HepG2 (cell line): ENCODE results near the gene R3HDM1. TPM values are rescaled to one million over a fixed set of nuclear protein-coding genes. Genes with fewer than 3 reads are reported as not detected.

Experiments
- CC2D1A ChIP-seq: sonication (generic); formaldehyde crosslinking; IDR thresholded peaks from 2 replicates; pipeline ENCODE4 v1.8.1; 2023; ENCODE audit warnings: mild to moderate bottlenecking, missing genetic modification reagents
- HBP1 ChIP-seq: IDR thresholded peaks from 2 replicates; pipeline ENCODE4 v1.6.1; 2016; ENCODE audit warnings: low read depth, control low read depth
- HNF4A ChIP-seq: sonication (generic); formaldehyde crosslinking; IDR thresholded peaks from 2 replicates; pipeline ENCODE4 v1.4.0; 2020; ENCODE audit warnings: missing genetic modification reagents
- HNF4G ChIP-seq, 2 experiments: sonication (generic) in 1 of 2; formaldehyde crosslinking in 1 of 2; IDR thresholded peaks; 2 replicates each; pipeline versions ENCODE4 v1.4.0 to v1.6.1; 2011 to 2020; ENCODE audit warnings: borderline replicate concordance in 2 of 2, low read depth in 2 of 2, mild to moderate bottlenecking in 2 of 2, low read length in 1 of 2, missing genetic modification reagents in 1 of 2, moderate library complexity in 1 of 2
- KDM2A ChIP-seq: sonication (generic); formaldehyde crosslinking; IDR thresholded peaks from 2 replicates; pipeline ENCODE4 v1.4.0; 2020; ENCODE audit warnings: low read depth, missing genetic modification reagents, borderline replicate concordance
- NFE2 ChIP-seq: sonication (generic); formaldehyde crosslinking; IDR thresholded peaks from 2 replicates; pipeline ENCODE4 v1.4.0; 2020; ENCODE audit warnings: missing genetic modification reagents
- RNF2 ChIP-seq: fragments of 450-650 bp; conservative IDR thresholded peaks from 2 replicates; pipeline ENCODE4 v1.6.1; 2016; ENCODE audit warnings: low read depth
- SP140L ChIP-seq: sonication (generic); formaldehyde crosslinking; IDR thresholded peaks from 2 replicates; pipeline ENCODE4 v1.4.0; 2020; ENCODE audit warnings: missing genetic modification reagents, borderline replicate concordance
- TBP ChIP-seq: sonication (generic); formaldehyde crosslinking; IDR thresholded peaks from 2 replicates; pipeline ENCODE4 v1.5.0; 2020; ENCODE audit warnings: missing genetic modification reagents
- TEAD2 ChIP-seq: sonication (generic); formaldehyde crosslinking; IDR thresholded peaks from 2 replicates; pipeline ENCODE4 v1.9.0; 2021; ENCODE audit warnings: missing genetic modification reagents
- TEAD3 ChIP-seq: optimal IDR thresholded peaks from 2 replicates; pipeline ENCODE3; 2016; ENCODE audit warnings: borderline replicate concordance
- ZNF12 ChIP-seq: sonication (generic); formaldehyde crosslinking; IDR thresholded peaks from 2 replicates; pipeline ENCODE4 v1.5.0; 2020; ENCODE audit warnings: missing genetic modification reagents
- ZNF235 ChIP-seq: sonication (generic); formaldehyde crosslinking; IDR thresholded peaks from 2 replicates; pipeline ENCODE4 v1.8.1; 2023; ENCODE audit warnings: mild to moderate bottlenecking, missing genetic modification reagents, borderline replicate concordance
- ZNF614 ChIP-seq: IDR thresholded peaks from 2 replicates; pipeline ENCODE4 v1.6.1; 2018; ENCODE audit warnings: missing biosample characterization, missing genetic modification reagents, inconsistent platforms, borderline replicate concordance
- polyA plus RNA-seq, 8 experiments: library from polyadenylated mRNA; depleted of rRNA in 3 of 8; stranded (reverse) in 7 of 8; unstranded in 1 of 8; fragments of >200 nt; fragmentation: Illumina TruSeq in 4 of 8; extraction: Trizol in 4 of 8; gene quantifications; 2 replicates each; pipeline versions ENCODE4 v1.2.1 to v1.2.3, GENCODE V29; 2011 to 2016; ENCODE audit warnings: low read depth in 4 of 8, missing spikeins in 1 of 8, mixed read lengths in 1 of 8; ENCODE audit not compliant: insufficient read depth in 1 of 8
- total RNA-seq, 5 experiments: library from RNA; depleted of rRNA; stranded (reverse); fragments of >200 nt; fragmentation: Illumina TruSeq; extraction: Trizol; gene quantifications; 2 replicates each; pipeline ENCODE4 v1.2.3, GENCODE V29; 2016; ENCODE audit warnings: low read depth in 1 of 5
- TF ChIP-seq, protein P1 (sequence below): sonication (generic); formaldehyde crosslinking; IDR thresholded peaks from 2 replicates; pipeline ENCODE4 v1.9.0; 2022; ENCODE audit warnings: low read depth, missing genetic modification reagents
- TF ChIP-seq, protein P2 (sequence below): sonication (generic); formaldehyde crosslinking; IDR thresholded peaks from 2 replicates; pipeline ENCODE4 v1.5.1; 2020; ENCODE audit warnings: mild to moderate bottlenecking, moderate library complexity, missing genetic modification reagents
- TF ChIP-seq, protein P3 (sequence below): sonication (generic); formaldehyde crosslinking; conservative IDR thresholded peaks from 2 replicates; pipeline ENCODE4 v1.8.1; 2023; ENCODE audit warnings: missing genetic modification reagents
- TF ChIP-seq, protein P4 (sequence below): IDR thresholded peaks from 2 replicates; pipeline ENCODE4 v1.6.1; 2016; ENCODE audit warnings: missing genetic modification reagents, missing compliant biosample characterization

The R3HDM1 gene
- total and polyA plus RNA-seq, 2 of the 13 experiments (the other 11 are each of a cell fraction or from before 2014, with no cell fraction given), result 15.7 to 54.3 TPM

DNA sequence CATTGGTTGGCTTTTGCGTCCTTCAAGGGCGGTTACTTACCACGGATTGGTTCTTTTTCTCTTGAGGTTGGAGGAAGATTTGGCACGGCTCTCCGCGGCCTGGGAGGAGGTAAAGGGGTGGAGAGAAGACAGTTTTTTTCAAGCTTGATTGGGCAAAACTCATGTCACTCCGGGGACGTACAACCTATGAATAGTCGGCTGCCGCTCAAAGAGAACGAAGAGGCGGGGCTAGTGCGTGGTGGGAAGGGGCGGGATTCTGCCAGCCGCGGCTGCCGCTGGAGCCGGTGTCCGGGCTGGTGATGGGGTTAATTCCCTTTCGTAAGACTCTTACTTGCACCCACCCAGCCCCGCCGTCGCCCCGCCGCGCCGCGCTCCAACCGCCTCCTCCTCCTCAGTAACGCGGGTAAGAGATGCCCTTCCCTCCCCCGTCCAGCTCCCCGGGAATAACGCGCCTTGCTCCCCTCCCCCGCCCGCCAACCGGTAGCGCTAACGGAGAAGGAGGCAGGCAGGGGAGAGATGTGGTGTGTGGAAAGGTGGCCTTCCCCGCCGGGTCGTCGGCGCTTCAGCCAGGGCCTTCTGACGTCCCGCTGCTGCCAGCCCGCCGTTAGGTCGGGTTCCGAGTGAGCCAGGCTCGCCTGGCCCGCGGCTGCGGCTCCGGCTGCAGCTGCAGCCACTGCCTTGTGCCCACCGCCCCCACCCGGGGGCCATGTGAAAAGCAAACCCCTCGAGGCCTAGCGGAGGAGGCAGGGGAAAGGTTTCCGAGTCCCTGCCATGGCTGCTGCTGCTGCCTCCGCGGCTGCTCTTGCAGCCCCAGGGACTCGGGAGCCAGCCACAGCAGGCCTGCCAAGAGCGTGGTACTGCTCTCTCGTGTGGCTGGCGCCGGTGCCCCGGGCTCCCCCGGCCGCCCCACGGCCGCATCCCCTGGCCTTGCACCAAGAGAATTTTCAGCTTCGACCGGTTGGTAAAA is at the start of gene R3HDM1 (continued):
- TF ChIP-seq, protein P1, sequence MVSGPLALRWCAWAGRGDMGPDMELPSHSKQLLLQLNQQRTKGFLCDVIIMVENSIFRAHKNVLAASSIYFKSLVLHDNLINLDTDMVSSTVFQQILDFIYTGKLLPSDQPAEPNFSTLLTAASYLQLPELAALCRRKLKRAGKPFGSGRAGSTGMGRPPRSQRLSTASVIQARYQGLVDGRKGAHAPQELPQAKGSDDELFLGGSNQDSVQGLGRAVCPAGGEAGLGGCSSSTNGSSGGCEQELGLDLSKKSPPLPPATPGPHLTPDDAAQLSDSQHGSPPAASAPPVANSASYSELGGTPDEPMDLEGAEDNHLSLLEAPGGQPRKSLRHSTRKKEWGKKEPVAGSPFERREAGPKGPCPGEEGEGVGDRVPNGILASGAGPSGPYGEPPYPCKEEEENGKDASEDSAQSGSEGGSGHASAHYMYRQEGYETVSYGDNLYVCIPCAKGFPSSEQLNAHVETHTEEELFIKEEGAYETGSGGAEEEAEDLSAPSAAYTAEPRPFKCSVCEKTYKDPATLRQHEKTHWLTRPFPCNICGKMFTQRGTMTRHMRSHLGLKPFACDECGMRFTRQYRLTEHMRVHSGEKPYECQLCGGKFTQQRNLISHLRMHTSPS (CRISPR knock-in tag), result peak; percentile 81
- TF ChIP-seq, protein P2, sequence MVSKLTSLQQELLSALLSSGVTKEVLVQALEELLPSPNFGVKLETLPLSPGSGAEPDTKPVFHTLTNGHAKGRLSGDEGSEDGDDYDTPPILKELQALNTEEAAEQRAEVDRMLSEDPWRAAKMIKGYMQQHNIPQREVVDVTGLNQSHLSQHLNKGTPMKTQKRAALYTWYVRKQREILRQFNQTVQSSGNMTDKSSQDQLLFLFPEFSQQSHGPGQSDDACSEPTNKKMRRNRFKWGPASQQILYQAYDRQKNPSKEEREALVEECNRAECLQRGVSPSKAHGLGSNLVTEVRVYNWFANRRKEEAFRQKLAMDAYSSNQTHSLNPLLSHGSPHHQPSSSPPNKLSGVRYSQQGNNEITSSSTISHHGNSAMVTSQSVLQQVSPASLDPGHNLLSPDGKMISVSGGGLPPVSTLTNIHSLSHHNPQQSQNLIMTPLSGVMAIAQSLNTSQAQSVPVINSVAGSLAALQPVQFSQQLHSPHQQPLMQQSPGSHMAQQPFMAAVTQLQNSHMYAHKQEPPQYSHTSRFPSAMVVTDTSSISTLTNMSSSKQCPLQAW (CRISPR knock-in tag), result no peak
- TF ChIP-seq ZNF235 (CRISPR knock-in tag) (peak; percentile 92; the same call in 1 of the 2 replicates), SP140L (CRISPR knock-in tag) (no peak), NFE2 (no peak), HNF4G (IDR thresholded peaks at IDR 0.05; ENCODE audit: borderline replicate concordance, low read depth, low read length) (no peak), HNF4G (CRISPR knock-in tag; IDR thresholded peaks at IDR 0.05; ENCODE audit: borderline replicate concordance, low read depth) (no peak; the same call in 1 of the 2 replicates), KDM2A (CRISPR knock-in tag) (peak; percentile 83; the same call in 1 of the 2 replicates), TBP (no peak), ZNF12 (peak; percentile 9; the same call in 1 of the 2 replicates), ZNF614 (peak; percentile 79; the same call in 1 of the 2 replicates), CC2D1A (CRISPR knock-in tag) (no peak), HBP1 (CRISPR knock-in tag) (peak; percentile 74), TEAD3 (CRISPR knock-in tag) (no peak), RNF2 (peak; percentile 69; the same call in 1 of the 2 replicates), HNF4A (CRISPR knock-in tag) (peak; percentile 20; the same call in 1 of the 2 replicates), TEAD2 (CRISPR knock-in tag) (no peak)
- TF ChIP-seq, protein P3, sequence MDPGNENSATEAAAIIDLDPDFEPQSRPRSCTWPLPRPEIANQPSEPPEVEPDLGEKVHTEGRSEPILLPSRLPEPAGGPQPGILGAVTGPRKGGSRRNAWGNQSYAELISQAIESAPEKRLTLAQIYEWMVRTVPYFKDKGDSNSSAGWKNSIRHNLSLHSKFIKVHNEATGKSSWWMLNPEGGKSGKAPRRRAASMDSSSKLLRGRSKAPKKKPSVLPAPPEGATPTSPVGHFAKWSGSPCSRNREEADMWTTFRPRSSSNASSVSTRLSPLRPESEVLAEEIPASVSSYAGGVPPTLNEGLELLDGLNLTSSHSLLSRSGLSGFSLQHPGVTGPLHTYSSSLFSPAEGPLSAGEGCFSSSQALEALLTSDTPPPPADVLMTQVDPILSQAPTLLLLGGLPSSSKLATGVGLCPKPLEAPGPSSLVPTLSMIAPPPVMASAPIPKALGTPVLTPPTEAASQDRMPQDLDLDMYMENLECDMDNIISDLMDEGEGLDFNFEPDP, result no peak
- TF ChIP-seq, protein P4, sequence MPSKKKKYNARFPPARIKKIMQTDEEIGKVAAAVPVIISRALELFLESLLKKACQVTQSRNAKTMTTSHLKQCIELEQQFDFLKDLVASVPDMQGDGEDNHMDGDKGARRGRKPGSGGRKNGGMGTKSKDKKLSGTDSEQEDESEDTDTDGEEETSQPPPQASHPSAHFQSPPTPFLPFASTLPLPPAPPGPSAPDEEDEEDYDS (CRISPR knock-in tag), result no peak; the same call in none of the 2 replicates
